Midbrain (tissue), 1 donor: ENCODE results near the gene TCF4.

Experiments used
- DNase-seq: peaks from one replicate; lab custom pipeline; 2025; lab: John Stamatoyannopoulos, UW

The TCF4 gene

DNA sequence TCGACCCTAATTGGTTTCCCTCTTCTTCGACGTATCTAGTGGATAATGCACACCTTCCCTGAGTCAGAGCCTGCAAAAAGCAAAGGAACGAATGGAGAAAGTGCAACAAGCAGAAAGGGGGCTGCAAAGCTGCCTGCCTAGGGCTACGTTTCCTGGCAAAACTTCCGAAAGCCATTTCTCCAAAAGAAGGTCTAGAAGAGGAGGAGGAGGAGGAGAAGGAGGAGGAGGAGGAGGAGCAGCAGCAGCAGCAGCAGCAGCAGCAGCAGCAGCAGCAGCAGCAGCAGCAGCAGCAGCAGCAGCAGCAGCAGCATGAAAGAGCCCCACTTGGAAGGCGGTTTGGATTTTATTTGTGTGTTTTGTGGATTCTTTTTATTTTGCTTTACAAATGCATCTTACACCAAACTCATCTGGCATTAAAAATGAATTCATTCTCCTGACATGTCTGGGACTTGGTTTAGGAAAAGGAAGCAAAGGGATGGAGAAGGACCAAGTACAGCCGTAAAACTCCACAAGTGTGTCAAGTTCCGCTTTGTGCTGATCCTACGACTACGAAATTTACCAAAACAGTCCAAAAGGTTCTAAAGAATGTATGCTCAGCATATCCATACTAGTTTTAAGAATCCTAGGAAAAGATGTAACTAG, 2.0 kb downstream of the TCF4 start:
- DNase-seq: peak; percentile 51

DNA sequence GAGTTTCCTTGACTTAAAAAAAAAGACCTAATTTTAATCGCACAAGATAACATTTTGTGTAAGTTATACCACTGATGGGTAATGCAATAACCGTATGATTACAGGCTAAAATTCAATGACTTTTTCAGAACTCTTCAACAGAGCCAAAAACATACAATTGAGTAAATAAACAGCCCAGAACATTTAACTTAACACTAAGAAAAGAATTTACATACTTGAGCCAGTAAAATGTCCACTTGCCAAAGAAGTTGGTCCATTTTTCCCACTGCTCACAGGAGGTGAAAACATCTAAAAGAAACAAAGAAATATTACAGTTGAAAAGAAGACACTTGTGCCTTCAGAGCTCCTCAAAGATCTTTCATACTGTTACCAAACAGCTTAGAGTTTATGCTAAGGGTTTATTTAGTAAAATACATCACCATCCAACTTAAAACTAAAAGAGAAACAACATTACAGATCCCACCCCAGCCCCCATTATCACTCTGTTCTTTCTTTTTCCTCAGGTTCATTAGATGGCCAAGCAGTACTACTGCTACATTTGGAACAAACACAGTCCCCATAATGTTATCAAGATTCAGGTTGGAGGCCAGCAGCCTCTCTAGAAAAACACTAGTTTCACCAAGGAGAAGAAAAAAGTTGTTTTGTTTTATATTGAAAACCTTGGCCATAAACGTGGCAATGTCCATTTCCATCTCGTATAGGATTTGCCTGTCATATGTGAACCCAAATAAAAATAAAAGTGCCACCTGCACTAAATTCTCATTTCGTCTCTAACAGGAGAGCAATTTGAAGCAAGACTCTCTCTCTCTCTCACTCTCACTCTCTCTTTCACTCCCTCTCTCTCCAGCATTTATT, 2.7 kb downstream of the TCF4 start:
- DNase-seq: peak; percentile 48

DNA sequence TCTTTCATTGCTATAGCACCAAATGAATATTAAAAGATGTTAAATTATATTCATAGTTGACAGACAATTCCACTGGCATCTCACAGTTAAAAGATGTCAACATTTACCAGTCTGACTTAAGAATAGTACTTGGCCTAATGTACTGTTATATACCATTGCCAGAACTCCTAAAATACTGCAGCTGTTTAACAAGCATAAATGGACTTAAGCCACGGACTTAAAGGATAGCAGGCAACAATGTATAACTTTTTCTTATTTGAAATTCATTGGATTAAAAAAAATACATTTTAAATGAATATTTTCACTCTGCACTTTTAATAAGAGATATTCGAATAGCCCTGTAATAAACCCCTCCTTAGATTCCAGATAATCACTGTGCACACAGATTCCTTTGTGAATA, 3.8 kb downstream of the TCF4 start:
- DNase-seq: no peak

DNA sequence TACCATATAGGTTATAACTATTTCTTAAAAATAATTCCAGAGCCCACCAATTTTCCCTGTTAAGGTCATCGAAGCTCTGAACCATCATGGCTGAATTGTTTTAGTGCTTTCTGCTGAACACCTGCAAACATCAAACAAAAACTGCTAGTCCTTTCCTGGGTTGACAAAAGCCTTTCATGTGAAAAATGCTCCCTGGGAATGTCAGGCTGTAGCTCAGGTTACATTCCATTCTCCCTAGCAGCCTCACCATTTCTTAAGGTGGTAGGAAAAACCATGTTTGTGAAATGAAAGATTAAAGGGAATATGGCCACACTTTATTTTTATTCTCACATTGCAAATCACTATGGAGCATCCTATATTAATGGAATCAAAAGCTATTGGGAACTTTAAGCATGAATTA, 5.7 kb downstream of the TCF4 start:
- no peak for DNase-seq

DNA sequence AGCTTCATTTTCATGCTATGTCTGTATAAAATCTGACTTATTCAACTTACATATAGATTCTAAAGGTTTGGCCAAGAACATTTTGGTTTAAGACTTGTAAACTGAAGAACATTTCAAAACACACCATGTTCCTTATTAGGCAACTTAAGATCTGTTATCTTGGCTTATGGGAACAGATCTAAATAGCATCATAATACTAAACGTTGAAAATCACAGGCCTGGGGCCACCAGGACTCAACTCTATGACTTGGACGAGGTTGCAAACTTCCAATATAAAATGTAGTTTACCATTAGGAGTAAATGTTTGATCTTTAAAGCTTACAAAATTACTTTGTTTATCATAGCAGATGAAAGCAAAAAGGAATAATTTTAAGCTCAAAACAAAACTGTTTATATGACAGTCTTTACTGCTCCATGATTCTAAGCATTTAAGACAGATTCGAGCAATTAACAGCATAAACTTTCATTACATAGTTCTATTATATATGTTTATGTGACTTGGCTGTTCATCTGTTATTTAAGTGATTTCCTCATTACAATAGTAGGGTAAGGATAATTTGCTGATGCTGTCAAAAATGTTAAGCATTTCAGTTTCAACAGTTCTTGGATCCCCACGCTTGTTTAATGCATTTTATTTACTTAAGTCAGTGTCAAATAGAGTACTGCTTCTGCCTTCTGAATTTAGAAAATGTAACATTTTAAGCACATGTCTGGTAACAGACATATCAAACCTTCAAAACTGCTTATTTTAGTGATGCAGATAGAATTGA, 8.3 kb downstream of the TCF4 start:
- DNase-seq: no peak

DNA sequence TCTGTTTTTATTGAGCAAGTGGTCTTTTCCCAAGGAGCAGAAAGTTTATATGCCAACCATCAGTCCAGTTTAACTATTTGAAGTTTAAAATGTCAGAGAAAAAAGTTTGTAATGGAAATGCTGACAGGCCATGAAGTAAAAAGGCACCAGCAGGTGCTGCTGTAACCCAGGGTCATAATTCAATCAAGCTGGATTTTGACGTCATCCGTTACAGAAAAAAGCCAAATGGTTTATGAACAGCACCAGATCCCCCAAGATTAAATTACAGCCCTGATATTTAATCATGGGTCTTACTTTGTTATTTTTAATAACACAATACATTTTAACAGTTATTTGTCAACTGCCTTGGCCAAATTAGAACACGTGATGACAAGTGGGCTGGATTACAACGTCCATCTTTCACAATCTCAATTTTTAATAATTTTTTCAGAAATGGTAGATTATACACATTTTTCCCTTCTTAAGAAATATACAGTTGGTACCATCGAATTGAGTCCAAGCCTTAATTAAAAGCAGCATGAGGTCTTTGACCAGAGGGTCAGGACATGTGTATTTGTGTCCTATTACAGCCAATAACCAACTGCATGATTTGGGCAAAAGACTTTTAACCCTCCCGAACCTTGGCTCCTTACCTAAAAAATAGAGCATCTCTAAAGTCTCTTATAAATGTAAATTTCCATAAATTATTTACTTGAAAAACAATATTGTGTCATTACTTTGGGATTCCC, 10.0 kb downstream of the TCF4 start:
- DNase-seq: no peak

DNA sequence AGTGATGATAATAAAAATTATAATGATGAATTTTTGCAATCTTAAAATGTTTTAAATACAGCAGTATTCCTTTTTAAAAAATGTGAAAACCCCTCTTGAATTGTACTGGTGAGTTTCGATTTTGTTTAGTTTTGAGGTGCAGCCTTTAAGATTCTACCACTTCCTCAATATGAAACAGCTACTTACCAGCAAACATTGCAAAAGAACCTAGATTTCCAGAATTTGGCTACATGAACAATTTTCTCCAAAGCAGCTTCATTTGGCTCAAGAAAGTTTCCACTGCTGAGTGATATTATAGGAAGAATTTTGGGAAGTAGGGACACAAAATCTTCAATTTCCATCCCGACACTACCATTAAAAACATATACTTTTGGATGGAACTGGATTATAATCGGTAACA, 12.0 kb downstream of the TCF4 start:
- no peak for DNase-seq

DNA sequence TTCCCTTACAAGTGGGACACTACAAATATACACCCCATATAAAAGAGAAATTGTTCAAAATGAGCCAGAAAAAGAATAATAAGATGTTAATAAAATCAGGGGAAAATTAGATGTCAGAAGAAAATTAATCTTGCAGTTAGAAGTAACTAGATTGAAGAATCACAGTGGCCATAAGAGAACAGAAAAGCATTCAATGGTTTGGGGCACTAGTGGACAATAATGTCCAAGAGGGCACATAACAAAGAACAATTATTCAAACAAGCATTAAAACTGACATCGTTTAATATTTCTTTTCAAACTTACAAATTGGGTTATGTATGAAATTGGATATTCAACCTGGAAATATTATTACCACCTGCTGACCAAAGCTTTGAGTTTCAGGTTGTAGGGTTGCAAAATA, 12.9 kb downstream of the TCF4 start:
- DNase-seq: no peak

DNA sequence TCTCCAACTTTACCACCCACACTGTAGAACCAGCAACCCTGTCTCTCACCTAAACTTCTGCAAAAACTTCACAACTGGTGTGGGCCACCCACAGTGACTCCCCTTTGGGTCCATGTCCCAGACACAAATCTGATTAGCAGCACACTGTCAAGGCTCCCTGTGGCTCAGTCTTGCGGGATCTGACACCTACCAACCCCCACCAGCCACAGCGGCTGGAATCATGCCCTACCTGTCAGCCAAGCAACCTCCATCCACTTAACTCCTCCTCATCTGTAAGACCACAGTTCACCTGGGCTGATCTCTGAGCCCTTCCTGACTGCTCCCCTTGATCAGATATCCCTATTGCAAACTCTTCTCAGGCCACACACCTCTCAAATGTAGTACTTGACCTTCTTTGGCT, 14.6 kb downstream of the TCF4 start:
- no peak for DNase-seq

DNA sequence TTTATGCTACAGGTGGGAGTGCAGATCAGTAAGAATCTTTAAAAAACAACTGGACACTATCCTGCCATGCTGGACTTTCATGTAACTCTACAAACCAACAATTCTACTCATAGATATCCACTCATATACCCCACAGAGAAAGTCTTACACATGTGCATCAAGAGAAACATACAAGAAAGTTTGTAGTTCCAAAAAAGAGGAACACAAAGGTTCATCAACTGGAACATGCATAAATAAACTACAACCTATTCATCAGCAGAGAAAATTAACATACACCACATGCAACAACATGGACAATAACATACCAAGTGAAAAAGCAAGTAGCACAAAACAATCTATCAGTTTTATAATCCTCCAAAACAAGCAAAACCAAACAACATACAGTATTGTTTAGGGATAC, 17.0 kb downstream of the TCF4 start:
- DNase-seq: no peak

DNA sequence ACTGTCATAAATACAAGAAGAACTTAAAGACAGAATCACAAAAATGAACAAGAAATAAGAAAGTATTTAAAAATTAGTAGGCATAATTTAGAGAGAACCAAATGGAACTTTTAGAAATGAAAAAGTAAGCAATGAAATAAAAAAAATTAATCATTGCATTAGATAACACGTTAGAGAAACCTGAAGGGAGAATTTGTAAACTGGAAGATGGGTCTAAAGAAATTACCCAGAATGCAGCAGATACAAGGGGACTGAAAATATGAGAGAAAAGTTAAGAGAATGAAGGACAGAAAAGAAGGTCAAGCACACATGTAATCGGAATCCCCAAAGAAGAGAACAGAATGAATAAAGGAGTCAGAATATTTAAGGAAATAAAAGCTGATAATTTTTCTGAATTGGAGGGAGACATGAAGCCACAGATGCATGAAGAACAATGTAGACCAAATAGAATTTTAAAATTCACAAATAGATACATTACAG, 21.5 kb downstream of the TCF4 start:
- DNase-seq: no peak

DNA sequence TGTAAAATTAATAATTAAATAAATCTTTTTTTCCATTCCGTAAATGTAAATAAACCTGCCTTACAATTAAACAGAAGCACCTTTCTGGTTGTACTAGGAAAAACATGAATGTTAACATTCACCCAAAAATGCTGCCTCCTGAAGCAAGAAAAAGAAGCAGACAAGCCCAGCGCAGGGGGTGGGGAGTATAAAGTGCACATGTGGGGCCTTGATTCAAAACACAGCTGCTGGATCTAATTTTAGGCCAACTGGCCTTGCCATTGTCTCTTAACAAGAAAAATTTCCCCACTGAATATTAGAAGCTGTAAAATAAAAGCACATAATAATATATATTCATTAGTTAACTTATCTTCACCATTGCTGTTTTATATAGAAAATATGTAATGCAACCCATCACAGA, 28.3 kb downstream of the TCF4 start:
- DNase-seq: no peak

DNA sequence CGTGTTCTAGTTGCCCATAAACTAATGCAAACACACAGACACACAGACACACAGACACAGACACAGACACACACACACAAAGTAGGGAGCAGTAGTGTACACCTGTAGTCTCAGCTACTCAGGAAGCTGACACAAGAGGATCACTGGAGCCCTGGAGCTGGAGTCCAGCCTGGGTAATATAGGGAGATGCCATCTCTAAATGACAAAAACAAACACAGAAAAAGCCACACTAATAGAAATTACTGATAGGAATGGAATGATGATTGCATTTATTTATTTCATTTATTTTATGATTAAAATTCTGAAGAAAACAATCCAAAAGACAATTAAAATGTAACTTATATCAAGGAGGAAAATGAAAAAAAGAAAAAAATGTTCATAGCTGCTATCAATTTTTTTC, 30.8 kb downstream of the TCF4 start:
- DNase-seq: no peak

DNA sequence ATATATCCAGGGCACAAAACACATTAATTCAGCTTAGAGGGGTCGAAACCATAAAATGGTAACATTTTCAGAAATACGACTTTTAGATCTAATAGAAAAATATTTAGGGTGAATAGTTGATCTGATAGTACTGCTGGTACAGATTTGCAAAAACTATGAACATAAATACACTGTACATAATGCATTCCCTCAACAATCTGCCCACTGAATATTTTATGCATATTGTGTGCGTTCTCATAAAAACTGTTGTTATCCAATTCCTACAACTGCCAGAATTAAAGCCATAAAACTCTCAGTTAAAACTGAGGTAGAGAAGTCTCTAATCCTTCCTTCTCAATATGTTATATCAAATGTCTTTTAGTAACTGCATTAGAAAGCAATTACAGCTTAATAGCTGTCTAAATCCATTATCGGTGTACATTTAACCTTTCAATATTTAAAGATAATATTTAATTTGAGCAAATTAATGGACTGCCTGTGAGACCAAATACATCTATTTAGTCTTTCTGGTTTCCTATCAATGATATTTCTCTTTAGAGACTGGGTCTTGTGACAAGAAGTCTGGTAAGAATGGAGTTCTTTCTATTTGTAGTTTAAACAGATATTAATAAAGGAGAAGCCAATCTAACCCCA, 32.5 kb downstream of the TCF4 start:
- DNase-seq: no peak

DNA sequence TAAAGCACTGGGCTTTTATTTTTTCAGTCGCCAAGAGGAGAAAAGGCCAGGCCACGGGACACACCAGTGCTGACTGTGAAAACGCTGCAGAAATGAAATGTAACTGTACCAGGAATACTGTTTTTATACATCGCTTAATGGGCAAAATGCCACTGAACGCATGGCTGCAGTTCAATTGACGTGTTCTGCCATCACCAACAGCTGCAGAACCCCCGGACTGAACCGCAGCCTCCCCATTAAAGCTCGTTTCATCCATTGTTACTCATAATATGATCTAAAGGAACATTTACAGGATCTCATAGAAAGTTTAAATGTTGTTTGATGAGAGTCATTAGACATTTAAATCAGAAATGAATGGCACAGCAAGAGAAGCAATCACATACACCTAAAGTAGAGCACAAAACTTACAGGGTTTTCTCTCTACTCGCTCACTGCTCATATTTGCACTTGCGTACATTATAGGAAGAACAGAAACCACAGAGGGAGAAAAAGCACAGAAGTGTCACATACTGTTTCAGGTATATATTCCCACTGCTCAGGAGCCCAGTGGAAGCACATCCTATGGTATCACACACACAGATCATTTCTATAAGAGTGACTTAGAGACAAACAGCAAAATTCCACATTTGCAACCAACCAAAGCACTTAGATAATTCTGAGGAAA, 35.3 kb downstream of the TCF4 start:
- no peak for DNase-seq

DNA sequence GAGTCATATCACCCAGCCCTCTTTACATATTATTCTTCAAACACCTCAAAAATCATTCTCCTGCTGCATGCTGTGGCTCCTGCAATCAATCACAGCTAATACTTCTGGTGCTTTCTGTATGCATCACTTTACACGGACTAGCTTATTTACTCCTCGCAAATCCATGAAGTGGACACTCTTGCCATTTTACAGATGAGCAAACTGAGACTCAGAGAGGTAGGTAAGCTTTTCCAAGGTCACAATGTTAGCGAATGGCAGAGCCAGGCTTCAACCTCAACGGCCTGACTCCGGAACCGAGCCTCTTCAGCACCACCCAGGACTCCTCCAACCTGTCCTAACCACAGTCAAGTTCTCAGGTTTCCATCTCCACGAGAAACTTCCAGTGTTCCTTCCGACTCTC, 36.8 kb downstream of the TCF4 start:
- DNase-seq: no peak

DNA sequence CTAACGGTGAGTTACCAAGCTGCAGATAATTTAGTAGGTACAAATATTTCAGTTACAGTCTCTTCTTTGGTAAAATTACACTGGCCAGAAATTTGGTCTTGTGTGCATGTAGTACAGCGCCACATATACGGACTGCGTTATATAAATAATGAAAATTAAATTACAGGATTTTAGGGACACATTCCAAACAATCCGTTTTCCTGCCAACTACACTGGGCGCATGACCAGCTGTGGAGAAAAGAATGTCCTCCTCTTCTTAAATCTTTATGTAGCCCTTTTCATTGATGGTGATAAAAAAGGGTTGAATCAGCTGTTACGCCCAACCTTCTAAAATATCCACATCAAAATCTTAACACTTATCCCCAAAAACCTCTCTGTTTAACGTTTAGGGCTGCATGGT, 37.5 kb downstream of the TCF4 start:
- no peak for DNase-seq

DNA sequence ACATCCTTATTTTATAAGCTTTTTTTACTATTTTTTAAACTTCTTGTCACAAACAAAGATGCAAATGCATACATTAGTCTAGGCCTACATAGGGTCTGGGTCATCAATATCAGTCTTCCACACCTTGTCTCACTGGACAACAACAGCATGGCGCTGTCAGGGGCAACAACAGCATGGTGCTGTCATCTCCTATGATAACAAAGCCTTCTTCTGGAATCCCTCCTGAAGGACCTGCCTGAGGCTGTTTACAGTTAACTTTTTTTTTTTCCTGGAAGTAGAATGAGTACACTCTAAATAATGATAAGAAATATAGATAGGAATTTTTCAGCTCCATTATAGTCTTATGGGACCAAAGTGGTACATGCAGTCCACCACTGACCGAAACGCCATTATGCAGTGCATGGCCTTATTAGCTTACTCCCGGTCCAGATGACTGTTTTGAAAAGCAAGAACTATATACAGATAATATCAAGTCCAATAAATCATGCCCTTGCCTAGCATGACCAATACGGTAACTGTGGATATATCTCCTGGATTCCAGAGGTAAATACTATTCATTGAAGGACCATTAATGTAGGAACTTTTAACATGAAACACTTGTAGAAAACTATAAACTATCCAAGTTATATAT, 38.4 kb downstream of the TCF4 start:
- DNase-seq: no peak

DNA sequence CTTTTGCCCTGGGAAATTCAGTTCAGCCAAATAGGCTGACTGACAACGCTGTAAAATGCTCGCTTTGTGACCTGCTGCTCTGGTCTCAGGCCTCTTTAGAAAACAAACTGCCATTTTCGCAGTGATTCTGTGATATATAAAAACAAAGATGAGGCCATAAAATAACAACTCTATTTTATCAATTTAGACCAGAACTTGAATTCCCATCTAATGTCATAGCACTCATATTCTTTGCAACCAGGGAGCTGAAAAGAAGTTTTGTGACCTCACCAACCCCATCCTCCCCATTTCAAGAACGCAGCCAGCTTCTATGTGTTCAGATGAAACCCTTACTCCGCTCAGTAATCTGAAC, 40.3 kb downstream of the TCF4 start:
- DNase-seq: peak; percentile 59

DNA sequence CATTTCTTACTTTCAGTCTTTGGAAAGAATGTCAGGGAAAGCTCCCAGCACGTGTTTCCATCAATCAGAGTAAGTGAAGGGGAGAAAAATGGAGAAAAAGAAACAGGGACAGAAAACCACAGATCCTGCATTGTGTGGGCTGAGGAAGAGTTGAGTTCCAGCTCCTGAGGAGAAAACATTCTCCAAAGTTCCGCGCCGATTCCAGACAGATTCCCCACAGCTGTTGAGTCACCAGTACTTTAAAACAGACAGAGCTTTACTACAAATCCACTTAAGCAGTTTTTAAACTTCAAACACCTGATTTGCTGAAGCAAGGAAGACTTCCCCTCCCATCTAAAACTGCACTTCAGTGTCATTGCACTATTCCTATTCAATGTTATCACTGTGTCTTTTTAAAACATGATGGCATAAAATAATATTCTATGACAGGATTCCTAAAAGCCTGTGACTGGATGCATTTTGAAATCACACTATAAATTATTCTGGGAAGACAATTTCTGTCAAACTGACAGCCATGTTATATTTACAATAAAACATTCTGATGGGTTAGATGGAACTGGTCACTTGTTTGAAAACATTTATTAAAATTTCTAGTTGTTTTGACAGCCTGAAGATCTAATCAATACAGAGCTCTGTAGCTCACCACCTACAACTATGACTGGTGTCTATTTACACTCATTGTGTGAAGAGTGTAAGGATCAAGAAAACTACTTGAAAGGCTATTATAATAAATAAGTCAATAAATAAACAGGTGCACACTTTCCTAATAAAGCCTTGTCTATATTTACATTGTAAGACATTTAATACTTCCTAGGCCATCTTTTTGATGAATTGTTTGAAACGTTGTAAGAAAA, 40.9 kb downstream of the TCF4 start:
- DNase-seq: peak; percentile 35
